ENCODE data around the gene TRIM17. TPM values are rescaled to one million over a fixed set of nuclear protein-coding genes. Genes with fewer than 3 reads are reported as not detected.

Gene TRIM17
- total RNA-seq, 1 donor from 2014 or later = 6.1 TPM

- peaks cover 50% of the 10 kb centered on the region for H3K27me3 ChIP-seq (ENCODE audit: control insufficient read depth, insufficient read depth, low read length)
- no peak for TF ChIP-seq CTCF (IDR thresholded peaks at IDR 0.05; ENCODE audit: insufficient read depth, low read length, poor library complexity, severe bottlenecking)
- DNase-seq (ENCODE audit: low read depth) = no peak
- H3K4me3 ChIP-seq (ENCODE audit: low read depth, low read length) = no peak overlapping the region
- no peaks in the 10 kb centered on the region for H3K36me3 ChIP-seq (ENCODE audit: control insufficient read depth, insufficient read depth, low read length)
These were observed 45.5 kb downstream of the TRIM17 start for GRCh38 chr1:228370941-228371740.

- no peak overlapping the region for H3K4me3 ChIP-seq (ENCODE audit: low read depth, low read length)
- TF ChIP-seq CTCF (IDR thresholded peaks at IDR 0.05; ENCODE audit: insufficient read depth, low read length, poor library complexity, severe bottlenecking) = no peak
- H3K36me3 ChIP-seq (ENCODE audit: control insufficient read depth, insufficient read depth, low read length) = no peaks in the 10 kb centered on the region
- no peak for DNase-seq (ENCODE audit: low read depth)
- H3K27me3 ChIP-seq (ENCODE audit: control insufficient read depth, insufficient read depth, low read length) = peaks cover 52% of the 10 kb centered on the region
These were observed 46.2 kb downstream of the TRIM17 start for GRCh38 chr1:228370439-228370940.

GRCh38 chr1:228369608-228370438 lies 46.8 kb downstream of the TRIM17 start:
- Histone ChIP-seq H3K36me3 (ENCODE audit: control insufficient read depth, insufficient read depth, low read length) (no peaks in the 10 kb centered on the region), H3K4me3 (ENCODE audit: low read depth, low read length) (no peak overlapping the region), H3K27me3 (ENCODE audit: control insufficient read depth, insufficient read depth, low read length) (peaks cover 52% of the 10 kb centered on the region)
- DNase-seq (ENCODE audit: low read depth) = no peak
- TF ChIP-seq CTCF (IDR thresholded peaks at IDR 0.05; ENCODE audit: insufficient read depth, low read length, poor library complexity, severe bottlenecking) = no peak

GRCh38 chr1:228368801-228369607 lies 47.7 kb downstream of the TRIM17 start:
- Histone ChIP-seq H3K36me3 (ENCODE audit: control insufficient read depth, insufficient read depth, low read length) (no peaks in the 10 kb centered on the region), H3K27me3 (ENCODE audit: control insufficient read depth, insufficient read depth, low read length) (peaks cover 54% of the 10 kb centered on the region), H3K4me3 (ENCODE audit: low read depth, low read length) (no peak overlapping the region)
- no peak for TF ChIP-seq CTCF (IDR thresholded peaks at IDR 0.05; ENCODE audit: insufficient read depth, low read length, poor library complexity, severe bottlenecking)
- no peak for DNase-seq (ENCODE audit: low read depth)

- Histone ChIP-seq H3K4me3 (ENCODE audit: low read depth, low read length) (no peak overlapping the region), H3K27me3 (ENCODE audit: control insufficient read depth, insufficient read depth, low read length) (peaks cover 54% of the 10 kb centered on the region), H3K36me3 (ENCODE audit: control insufficient read depth, insufficient read depth, low read length) (no peaks in the 10 kb centered on the region)
- no peak for TF ChIP-seq CTCF (IDR thresholded peaks at IDR 0.05; ENCODE audit: insufficient read depth, low read length, poor library complexity, severe bottlenecking)
- DNase-seq (ENCODE audit: low read depth) = no peak
These were observed 48.6 kb downstream of the TRIM17 start for GRCh38 chr1:228367798-228368791.

Measured in kidney epithelial cell (primary cell).